ENCODE results near the gene PRG3.

DNA sequence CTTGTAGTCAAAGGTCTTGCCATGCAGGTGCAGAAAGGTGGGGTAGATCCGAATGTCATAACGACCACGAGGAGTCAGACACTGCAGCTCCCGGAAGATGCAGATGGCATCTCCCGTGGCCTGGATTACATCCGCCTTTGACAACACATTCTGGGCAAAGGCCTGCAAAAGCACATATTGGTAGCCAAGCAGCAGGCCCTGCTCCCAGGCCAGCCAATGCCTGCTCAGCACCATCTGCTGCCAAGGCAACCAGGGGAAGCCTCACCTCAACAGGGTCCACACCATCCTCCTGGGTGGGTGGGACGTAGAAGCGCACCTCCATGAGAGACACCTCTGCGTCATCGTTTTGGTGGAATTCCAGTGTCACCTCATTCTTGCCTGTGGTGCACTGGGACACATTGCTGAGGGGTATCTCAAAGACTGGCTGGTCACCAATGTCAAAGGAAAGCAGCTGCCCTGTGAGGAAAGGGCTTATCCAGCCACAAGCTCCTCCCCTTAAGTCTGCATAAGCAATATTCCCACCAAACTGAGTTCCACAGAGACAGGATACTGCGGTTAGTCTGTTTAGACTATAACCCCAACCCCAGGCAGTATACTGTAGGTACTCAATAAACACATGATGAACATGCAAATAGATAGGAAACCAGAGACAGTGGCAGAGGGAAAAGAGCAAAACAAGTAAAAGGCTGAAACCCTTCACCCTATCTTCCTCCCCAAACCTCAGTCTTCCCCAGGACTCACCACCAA lies 48.1 kb downstream of the PRG3 start:
- TF ChIP-seq POLR2G (IDR thresholded peaks at IDR 0.05; ENCODE audit: low read depth, low read length) (no peak), GABPB1 (CRISPR knock-in tag; IDR thresholded peaks at IDR 0.05) (no peak), BHLHE40 (IDR thresholded peaks at IDR 0.05; ENCODE audit: low read length) (no peak), MAFK (conservative IDR thresholded peaks at IDR 0.05 in 1 of 2, IDR thresholded peaks at IDR 0.05 in 1 of 2; ENCODE audit: low read length in 2 of 2) (no peak), ZNF543 (CRISPR knock-in tag; IDR thresholded peaks at IDR 0.05) (no peak), ZNF276 (CRISPR knock-in tag; IDR thresholded peaks at IDR 0.05; ENCODE audit: low read depth) (no peak), PHF5A (CRISPR knock-in tag; IDR thresholded peaks at IDR 0.05; ENCODE audit: low read depth, unreplicated experiment) (no peak)
- TF ChIP-seq, protein P1, sequence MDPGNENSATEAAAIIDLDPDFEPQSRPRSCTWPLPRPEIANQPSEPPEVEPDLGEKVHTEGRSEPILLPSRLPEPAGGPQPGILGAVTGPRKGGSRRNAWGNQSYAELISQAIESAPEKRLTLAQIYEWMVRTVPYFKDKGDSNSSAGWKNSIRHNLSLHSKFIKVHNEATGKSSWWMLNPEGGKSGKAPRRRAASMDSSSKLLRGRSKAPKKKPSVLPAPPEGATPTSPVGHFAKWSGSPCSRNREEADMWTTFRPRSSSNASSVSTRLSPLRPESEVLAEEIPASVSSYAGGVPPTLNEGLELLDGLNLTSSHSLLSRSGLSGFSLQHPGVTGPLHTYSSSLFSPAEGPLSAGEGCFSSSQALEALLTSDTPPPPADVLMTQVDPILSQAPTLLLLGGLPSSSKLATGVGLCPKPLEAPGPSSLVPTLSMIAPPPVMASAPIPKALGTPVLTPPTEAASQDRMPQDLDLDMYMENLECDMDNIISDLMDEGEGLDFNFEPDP (CRISPR knock-in tag; conservative IDR thresholded peaks at IDR 0.05), result no peak

Data from HepG2 (cell line).